ENCODE data around the gene MKNK1. TPM values are rescaled to one million over a fixed set of nuclear protein-coding genes. Genes with fewer than 3 reads are reported as not detected.
"Not testable (repeated sequence)": the region's sequence is repeated elsewhere in the genome, so short reads cannot be mapped to it uniquely, and the experiment has no call there.

Gene MKNK1
- 20.8 TPM for polyA plus RNA-seq

GRCh38 chr1:46603858-46604549 lies at the start of gene MKNK1:
Gene MKNK1 (minus strand): TSS chr1:46604268. CDS start chr1:46583327, 20,941 bp downstream.
- Mint-ChIP-seq H3K36me3 (peaks cover 3% of the 10 kb centered on the region), H3K9me3 (no peaks in the 10 kb centered on the region), H3K4me3 (peak within 1 kb of the TSS; percentile 91 to 98 (median 94)), H3K4me1 (peaks cover 14 to 30% (median 16%) of the 10 kb centered on the region in 3 donors), H3K27ac (peak within 1 kb of the TSS; percentile 79 to 93 (median 90)), H3K27me3 (no peaks in the 10 kb centered on the region)

DNA sequence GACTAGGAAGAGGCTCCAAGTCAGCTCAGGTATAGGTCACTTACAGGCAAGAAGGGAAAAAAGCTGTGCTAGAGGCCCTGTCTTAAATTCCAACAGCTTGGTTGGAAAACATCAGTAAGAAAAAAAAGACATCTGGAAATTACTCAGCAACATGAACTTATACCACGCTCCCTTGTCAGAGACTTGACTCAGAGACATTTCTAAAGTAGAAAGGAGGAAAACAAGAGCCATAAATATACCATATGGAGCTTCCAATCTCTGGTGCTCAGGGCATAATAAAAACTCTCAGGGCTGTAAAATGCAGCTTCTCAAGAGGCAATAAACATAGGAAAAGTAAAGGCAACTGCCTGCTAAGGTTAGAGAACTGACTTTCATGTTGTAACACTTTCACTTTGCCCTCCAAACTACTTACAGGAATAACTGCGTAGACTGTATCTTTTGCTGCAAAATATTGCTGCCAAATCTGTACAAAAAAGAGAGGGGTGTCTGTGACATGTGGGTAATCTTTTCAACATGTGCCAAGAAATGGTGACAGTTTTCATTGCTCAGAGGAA lies 49.4 kb upstream of the MKNK1 start:
- Mint-ChIP-seq H3K4me3 (no peak overlapping the region), H3K36me3 (peaks cover 30% of the 10 kb centered on the region), H3K9me3 (peaks cover 1 to 12% (median 5%) of the 10 kb centered on the region in 3 donors), H3K27me3 (no peaks in the 10 kb centered on the region), H3K4me1 (peaks cover 0 to 1% (median 0%) of the 10 kb centered on the region in 3 donors), H3K27ac (no peak overlapping the region)

- Mint-ChIP-seq H3K27ac (peak overlapping the region in 1 of 3 donors; percentile 81), H3K27me3 (no peaks in the 10 kb centered on the region), H3K4me3 (no peak overlapping the region), H3K36me3 (peaks cover 26% of the 10 kb centered on the region), H3K4me1 (peaks cover 0 to 1% (median 0%) of the 10 kb centered on the region in 3 donors), H3K9me3 (peaks cover 1 to 13% (median 5%) of the 10 kb centered on the region in 3 donors)
These were observed 48.4 kb upstream of the MKNK1 start for GRCh38 chr1:46652321-46653100.

DNA sequence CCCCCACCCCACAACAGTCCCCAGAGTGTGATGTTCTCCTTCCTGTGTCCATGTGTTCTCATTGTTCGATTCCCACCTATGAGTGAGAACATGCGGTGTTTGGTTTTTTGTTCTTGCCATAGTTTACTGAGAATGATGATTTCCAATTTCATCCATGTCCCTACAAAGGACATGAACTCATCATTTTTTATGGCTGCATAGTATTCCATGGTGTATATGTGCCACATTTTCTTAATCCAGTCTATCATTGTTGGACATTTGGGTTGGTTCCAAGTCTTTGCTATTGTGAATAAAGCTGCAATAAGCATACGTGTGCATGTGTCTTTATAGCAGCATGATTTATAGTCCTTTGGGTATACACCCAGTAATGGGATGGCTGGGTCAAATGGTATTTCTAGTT lies 47.1 kb upstream of the MKNK1 start:
- not testable (repeated sequence) for H3K4me1 Mint-ChIP-seq, H3K27ac Mint-ChIP-seq, H3K4me3 Mint-ChIP-seq, H3K27me3 Mint-ChIP-seq
- Mint-ChIP-seq H3K9me3 (peaks cover 1 to 17% (median 5%) of the 10 kb centered on the region in 3 donors), H3K36me3 (peaks cover 32% of the 10 kb centered on the region)

GRCh38 chr1:46650491-46650890 lies 46.4 kb upstream of the MKNK1 start:
- peaks cover 29% of the 10 kb centered on the region for H3K36me3 Mint-ChIP-seq
- H3K9me3 Mint-ChIP-seq, result peaks cover 1 to 17% (median 5%) of the 10 kb centered on the region in 3 donors
- peaks cover 0 to 4% (median 0%) of the 10 kb centered on the region in 3 donors for H3K4me1 Mint-ChIP-seq
- H3K27me3 Mint-ChIP-seq, result no peaks in the 10 kb centered on the region
- no peak overlapping the region for H3K27ac Mint-ChIP-seq
- H3K4me3 Mint-ChIP-seq, result no peak overlapping the region

DNA sequence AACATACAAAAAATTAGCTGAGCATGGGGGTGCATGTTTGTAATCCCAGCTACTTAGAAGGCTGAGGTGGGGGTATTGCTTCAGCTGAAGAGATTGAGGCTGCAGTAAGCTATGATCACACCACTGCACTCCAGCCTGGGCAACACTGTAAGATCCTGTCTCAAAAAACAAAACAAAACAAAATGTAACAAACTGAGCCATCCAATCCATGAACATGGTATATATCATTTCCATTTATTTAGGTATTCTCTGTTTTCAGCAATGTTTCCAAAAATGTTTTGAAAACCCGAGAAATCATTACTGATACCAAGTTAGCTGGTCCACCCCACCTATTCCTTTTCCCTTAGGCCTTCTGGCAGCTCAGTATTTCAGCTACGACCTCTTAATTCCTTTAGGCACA lies 45.7 kb upstream of the MKNK1 start:
- Mint-ChIP-seq H3K4me1 (peaks cover 0 to 4% (median 0%) of the 10 kb centered on the region in 3 donors), H3K27ac (no peak overlapping the region), H3K36me3 (peaks cover 26% of the 10 kb centered on the region), H3K9me3 (peaks cover 0 to 13% (median 5%) of the 10 kb centered on the region in 3 donors), H3K27me3 (no peaks in the 10 kb centered on the region), H3K4me3 (no peak overlapping the region)

DNA sequence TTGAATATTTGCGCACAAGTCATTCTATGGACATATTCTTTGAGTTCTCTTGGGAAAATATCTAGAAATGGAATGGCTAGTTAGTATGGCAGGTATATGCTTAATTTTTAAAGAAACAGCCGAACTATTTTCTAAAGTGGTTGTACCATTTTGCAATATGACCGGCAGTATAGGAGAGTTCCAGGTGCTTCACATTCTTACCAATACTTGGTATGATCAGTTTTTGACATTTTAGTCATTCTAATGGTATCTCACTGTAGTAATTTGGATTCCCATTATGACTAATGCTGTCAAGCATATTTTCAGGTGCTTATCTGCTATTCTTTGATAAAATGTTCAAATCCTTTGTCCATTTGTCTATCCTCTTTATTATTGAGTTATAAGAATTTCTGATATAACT lies 43.5 kb upstream of the MKNK1 start:
- Mint-ChIP-seq H3K27ac (no peak overlapping the region), H3K27me3 (no peaks in the 10 kb centered on the region), H3K4me1 (peaks cover 0 to 3% (median 0%) of the 10 kb centered on the region in 3 donors), H3K9me3 (peaks cover 0 to 11% (median 5%) of the 10 kb centered on the region in 3 donors), H3K4me3 (no peak overlapping the region), H3K36me3 (peaks cover 22% of the 10 kb centered on the region)

DNA sequence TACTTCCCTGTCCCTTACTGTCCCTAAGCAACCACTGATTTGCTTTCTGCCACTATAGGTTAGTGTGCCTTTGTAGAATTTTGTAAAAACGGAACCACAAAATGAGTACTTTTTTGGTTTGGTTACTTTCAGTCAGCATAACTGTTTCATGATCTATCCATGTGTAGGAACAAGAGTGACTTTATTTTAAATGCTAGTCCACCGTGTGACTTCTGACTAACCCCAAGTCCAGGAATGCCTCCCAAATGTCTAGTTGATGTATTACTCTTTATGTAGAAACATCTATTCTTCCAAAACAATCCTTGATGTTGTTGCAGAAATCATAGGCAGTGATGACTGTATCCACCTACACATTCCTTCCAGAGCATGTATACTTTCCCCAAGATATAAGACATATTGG lies 42.8 kb upstream of the MKNK1 start:
- no peak overlapping the region for H3K4me3 Mint-ChIP-seq

DNA sequence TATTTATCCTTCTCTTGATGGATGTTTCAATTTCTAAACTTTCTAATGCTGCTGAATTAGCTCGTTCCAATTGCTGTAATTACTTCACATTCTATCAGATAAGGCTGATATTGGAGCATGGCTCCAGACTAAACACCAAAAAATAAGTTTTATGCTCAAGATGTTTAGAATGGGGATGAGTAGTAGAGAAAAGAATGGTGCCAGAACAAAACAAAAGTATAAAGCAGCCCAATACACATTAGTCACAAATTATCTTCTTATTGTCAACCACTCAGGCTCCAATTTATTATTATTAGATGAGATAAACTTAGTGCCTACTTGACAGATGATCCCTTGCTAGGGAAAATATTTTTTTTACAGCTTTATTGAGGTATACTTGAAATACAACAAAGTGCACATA lies 42.3 kb upstream of the MKNK1 start:
- Mint-ChIP-seq H3K36me3 (peaks cover 20% of the 10 kb centered on the region), H3K4me1 (peaks cover 0 to 3% (median 0%) of the 10 kb centered on the region in 3 donors), H3K4me3 (no peak overlapping the region), H3K9me3 (peaks cover 0 to 11% (median 5%) of the 10 kb centered on the region in 3 donors), H3K27ac (no peak overlapping the region), H3K27me3 (no peaks in the 10 kb centered on the region)

More for the DNA sequence above, 42.8 kb upstream of the MKNK1 start:
- Mint-ChIP-seq H3K27me3 (no peaks in the 10 kb centered on the region), H3K36me3 (peaks cover 20% of the 10 kb centered on the region), H3K9me3 (peaks cover 0 to 11% (median 5%) of the 10 kb centered on the region in 3 donors), H3K4me1 (peaks cover 0 to 3% (median 0%) of the 10 kb centered on the region in 3 donors), H3K27ac (no peak overlapping the region)

- peaks cover 20% of the 10 kb centered on the region for H3K36me3 Mint-ChIP-seq
- H3K9me3 Mint-ChIP-seq, result peaks cover 0 to 11% (median 5%) of the 10 kb centered on the region in 3 donors
- H3K27me3 Mint-ChIP-seq, result no peaks in the 10 kb centered on the region
- H3K4me1 Mint-ChIP-seq, result peaks cover 0 to 3% (median 0%) of the 10 kb centered on the region in 3 donors
- no peak overlapping the region for H3K27ac Mint-ChIP-seq
- no peak overlapping the region for H3K4me3 Mint-ChIP-seq
These were observed 41.7 kb upstream of the MKNK1 start for GRCh38 chr1:46645815-46646214.

GRCh38 chr1:46643368-46643775 lies 39.3 kb upstream of the MKNK1 start:
- no peak overlapping the region for H3K27ac Mint-ChIP-seq
- H3K4me3 Mint-ChIP-seq, result no peak overlapping the region
- peaks cover 0 to 5% (median 0%) of the 10 kb centered on the region in 3 donors for H3K9me3 Mint-ChIP-seq
- no peaks in the 10 kb centered on the region for H3K27me3 Mint-ChIP-seq
- peaks cover 12% of the 10 kb centered on the region for H3K36me3 Mint-ChIP-seq
- peaks cover 0 to 5% (median 0%) of the 10 kb centered on the region in 3 donors for H3K4me1 Mint-ChIP-seq

GRCh38 chr1:46642115-46642680 lies 38.1 kb upstream of the MKNK1 start:
- peaks cover 0 to 5% (median 0%) of the 10 kb centered on the region in 3 donors for H3K4me1 Mint-ChIP-seq
- H3K9me3 Mint-ChIP-seq, result peaks cover 0 to under 1% (median 0%) of the 10 kb centered on the region in 3 donors
- peaks cover 11% of the 10 kb centered on the region for H3K36me3 Mint-ChIP-seq
- H3K27me3 Mint-ChIP-seq, result no peaks in the 10 kb centered on the region
- H3K4me3 Mint-ChIP-seq, result no peak overlapping the region
- H3K27ac Mint-ChIP-seq, result no peak overlapping the region

GRCh38 chr1:46639547-46639946 lies 35.5 kb upstream of the MKNK1 start:
- no peaks in the 10 kb centered on the region for H3K27me3 Mint-ChIP-seq
- H3K9me3 Mint-ChIP-seq, result no peaks in the 10 kb centered on the region
- peak overlapping the region in 1 of 3 donors; percentile 8 for H3K27ac Mint-ChIP-seq
- peaks cover 0 to 2% (median 0%) of the 10 kb centered on the region in 3 donors for H3K4me1 Mint-ChIP-seq
- peaks cover 7% of the 10 kb centered on the region for H3K36me3 Mint-ChIP-seq
- no peak overlapping the region for H3K4me3 Mint-ChIP-seq

- Mint-ChIP-seq H3K36me3 (peaks cover 7% of the 10 kb centered on the region), H3K27ac (peak overlapping the region in 2 of 3 donors; percentile 8 to 35), H3K27me3 (no peaks in the 10 kb centered on the region), H3K4me3 (no peak overlapping the region), H3K9me3 (no peaks in the 10 kb centered on the region), H3K4me1 (peaks cover 0 to 2% (median 0%) of the 10 kb centered on the region in 3 donors)
These were observed 34.9 kb upstream of the MKNK1 start for GRCh38 chr1:46638921-46639320.

Data from IgD-negative memory B cell (primary cell).